22Rv1 (cell line): Measurements from ENCODE around the gene WNT3A.

Experiments used
- H3K27ac ChIP-seq: fragments of 450-650 bp; 2 replicates; pipeline ENCODE4 v1.5.1; 2017
- ZFX ChIP-seq: fragments of 450-650 bp; IDR thresholded peaks from 2 replicates; pipeline ENCODE4 v1.6.1; 2017; ENCODE audit warnings: antibody characterized with exemption, borderline replicate concordance
- TF ChIP-seq, protein P1 (sequence below): fragments of 450-650 bp; IDR thresholded peaks from 2 replicates; pipeline ENCODE4 v1.5.1; 2017; ENCODE audit warnings: mild to moderate bottlenecking

WNT3A gene

DNA sequence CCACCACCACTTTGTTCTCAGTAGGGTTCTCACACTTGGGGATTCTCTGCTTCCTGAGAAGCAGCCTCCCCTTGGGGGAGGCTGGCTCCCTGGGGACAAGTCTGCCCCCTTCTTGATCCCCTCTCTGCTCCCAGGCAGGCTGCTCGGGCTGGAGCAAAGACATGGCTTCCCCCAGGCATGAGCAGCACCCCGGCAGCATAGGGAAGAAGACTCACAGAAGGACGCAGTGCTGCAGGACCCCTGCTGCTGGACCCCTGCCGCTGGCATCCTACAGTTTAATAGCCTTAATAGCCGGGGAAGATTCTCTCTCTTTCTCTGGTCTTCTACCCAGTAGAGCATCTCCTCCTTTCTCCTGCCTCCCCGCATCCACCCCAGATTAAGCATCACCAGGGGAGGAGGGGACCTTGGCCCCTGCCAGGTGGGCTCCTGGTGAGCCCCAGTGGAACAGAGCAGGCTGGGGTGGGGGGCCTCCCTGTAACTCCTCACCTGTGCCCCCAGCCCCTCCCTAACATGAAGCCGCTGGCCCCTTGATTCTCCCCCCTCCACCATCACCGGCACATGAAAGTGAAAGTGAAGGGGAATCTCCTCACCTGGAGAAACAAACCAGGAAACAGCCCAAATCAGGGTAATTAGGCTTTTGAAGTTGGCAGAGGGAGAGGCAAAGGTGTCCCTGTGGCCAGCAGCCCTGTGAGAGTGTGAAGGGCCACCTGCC, 2.5 kb downstream of the WNT3A start:
- TF ChIP-seq ZFX, result no peak
- TF ChIP-seq, protein P1, sequence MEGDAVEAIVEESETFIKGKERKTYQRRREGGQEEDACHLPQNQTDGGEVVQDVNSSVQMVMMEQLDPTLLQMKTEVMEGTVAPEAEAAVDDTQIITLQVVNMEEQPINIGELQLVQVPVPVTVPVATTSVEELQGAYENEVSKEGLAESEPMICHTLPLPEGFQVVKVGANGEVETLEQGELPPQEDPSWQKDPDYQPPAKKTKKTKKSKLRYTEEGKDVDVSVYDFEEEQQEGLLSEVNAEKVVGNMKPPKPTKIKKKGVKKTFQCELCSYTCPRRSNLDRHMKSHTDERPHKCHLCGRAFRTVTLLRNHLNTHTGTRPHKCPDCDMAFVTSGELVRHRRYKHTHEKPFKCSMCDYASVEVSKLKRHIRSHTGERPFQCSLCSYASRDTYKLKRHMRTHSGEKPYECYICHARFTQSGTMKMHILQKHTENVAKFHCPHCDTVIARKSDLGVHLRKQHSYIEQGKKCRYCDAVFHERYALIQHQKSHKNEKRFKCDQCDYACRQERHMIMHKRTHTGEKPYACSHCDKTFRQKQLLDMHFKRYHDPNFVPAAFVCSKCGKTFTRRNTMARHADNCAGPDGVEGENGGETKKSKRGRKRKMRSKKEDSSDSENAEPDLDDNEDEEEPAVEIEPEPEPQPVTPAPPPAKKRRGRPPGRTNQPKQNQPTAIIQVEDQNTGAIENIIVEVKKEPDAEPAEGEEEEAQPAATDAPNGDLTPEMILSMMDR, result no peak
- no peak overlapping the region for H3K27ac ChIP-seq

DNA sequence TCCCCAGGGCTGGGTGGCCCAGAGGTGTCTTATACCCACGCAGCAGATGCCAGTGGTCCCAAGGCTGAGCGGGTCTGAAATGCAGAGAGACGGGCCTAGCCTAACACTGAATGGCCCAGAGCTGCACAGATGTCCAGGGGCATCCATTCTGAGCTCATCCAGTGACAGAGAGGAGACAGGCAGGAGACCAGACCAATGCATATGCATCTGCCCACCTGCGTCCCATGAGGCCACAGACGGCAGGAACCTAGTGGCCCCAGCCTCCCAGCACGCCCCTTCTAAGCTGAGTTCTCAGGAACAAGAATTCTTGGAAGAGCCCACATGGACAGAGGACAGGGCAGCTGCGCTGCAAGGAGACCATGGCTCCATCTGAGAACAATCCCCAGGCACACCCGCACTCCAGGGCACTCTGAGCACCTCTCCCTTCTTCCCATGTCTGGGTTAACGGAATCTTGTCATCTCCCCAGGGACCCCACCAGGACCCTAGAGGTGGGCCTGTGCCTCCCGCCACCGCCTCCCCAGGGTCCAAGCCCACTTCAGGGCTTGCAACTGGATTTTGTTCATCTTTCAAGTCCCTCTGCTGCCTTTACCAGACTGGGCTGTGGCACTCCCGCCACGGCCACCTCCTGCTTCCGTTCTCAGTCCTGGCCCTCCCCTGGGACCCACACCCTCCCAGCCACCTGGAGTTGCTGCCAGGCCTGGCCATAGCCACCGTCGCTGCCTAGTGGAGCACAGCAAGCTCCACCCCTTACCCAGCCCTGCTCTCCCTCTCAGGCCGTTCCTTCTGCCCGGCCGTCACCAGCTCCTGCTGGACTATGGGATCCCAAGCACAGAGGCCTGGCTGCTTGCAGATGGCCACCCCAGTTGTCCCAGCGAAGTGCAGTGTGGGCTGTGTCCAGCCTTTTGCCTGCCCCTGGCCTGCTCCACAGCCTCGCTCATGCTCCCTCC, 3.3 kb downstream of the WNT3A start:
- H3K27ac ChIP-seq, result no peak overlapping the region
- TF ChIP-seq ZFX, result no peak
- TF ChIP-seq, protein P1, result no peak

DNA sequence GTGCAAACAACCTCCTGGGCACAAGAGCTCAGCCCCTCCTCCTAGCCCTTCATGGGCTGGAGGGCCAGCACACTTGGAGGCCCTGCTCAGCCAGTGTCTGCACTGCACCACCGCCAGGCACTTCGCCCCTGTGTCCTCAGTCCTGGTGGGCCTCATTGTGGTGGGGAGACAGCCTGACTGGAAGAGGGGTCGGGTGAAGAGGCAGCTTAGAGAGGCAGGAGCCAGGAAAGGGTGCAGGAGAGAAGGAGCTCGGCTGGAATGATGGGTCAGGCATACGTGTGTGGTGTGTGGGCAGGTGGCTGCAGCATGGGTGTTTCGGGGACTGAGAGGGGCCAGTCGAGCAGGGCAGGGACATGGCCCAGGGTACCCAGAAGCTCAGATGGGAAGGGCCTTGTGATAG, 4.1 kb downstream of the WNT3A start:
- no peak for TF ChIP-seq ZFX
- TF ChIP-seq, protein P1, result no peak
- no peak overlapping the region for H3K27ac ChIP-seq

DNA sequence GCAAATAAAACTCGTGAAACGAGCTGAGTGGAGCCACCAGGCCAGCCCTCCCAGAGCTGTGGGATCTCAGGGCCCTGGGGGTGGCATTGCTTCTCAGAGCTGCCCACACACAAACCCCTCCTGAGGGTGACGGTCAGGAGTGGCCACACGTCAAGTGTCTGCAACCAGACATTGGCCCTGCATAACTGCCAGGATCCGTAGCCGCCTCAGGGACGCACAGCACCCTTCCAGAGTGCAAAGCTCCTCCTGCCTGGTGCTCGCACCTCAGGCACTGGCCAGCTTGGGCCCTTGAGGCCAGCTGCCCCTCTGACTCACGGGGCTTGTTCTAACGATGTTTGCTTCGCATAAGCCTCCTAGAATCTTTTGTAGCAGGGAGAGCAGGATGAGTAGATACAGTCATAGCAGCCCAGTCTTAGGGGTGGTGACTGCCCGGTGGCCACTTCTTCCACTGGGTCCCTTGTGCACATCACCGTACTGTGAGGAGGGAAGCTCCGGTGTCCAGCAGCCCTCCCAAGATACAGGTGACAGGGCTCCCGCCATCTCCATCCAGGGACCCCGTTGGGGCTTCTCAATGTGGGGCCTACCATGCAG, 5.0 kb downstream of the WNT3A start:
- TF ChIP-seq ZFX, result no peak
- TF ChIP-seq, protein P1, result no peak
- H3K27ac ChIP-seq, result no peak overlapping the region

DNA sequence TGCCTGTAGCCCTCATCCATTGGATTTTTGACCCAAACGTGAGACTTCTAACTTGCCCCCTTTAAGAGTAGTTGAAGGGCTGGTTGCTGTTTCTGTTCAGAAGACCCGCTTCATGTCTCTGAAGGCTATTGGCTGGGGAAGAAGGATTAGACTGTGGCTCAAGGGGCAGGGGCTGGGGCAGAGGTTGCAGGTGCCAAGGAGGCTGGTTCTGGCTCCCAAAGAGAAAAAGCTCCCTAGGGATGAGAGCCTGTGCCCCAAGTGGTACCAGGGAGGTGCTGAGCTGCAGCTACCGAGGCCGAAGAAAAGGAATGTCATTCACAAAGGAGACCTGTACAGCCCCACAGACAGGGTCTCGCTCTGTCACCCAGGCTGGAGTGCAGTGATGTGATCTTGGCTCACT, 5.8 kb downstream of the WNT3A start:
- no peak overlapping the region for H3K27ac ChIP-seq
- TF ChIP-seq ZFX, result no peak
- TF ChIP-seq, protein P1, result no peak

DNA sequence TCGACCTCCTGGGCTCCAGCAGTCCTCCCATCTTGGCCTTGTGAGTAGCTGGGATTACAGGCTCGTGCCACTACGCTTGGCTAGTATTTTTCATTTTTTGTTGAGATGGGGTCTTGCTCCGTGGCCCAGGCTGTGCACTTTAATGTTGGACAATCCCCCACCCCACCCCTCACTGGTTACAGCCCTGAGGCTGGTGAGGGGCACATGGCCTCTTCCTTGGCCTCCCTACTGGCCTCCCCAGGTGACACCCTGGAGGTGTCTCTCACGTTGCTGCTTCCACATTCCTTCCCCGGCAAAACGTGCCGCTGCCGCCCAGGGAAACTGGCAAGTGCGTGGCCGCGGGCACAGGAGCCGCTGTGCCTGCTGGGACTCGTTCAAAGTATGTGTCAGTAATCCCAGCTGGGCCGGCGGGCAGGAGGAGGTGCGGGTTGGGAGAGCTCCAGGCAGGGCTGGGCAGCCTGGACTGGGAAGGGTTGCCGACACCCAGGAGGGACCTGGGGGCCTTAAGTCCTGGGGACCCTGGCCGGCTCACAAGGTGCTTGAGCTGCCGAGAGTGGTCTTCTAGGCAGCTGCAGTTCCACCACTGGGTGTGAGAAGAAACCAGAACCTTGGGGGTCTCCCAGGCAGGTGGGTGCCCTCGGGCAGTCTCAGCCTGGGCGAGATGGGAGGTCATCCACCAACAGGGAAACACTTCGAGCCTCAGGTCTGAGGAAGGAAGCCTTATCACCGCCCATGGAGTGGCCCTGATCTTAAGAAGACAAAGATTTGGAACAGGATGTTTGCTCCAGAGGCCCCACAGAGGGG, 6.5 kb downstream of the WNT3A start:
- TF ChIP-seq ZFX, result no peak
- TF ChIP-seq, protein P1, result no peak
- H3K27ac ChIP-seq, result no peak overlapping the region
